Right kidney (tissue), 1 donor: Measurements from ENCODE around the gene TMEM178B.
"Not testable (repeated sequence)": the region's sequence is repeated elsewhere in the genome, so short reads cannot be mapped to it uniquely, and the experiment has no call there.

ENCODE experiments used
- DNase-seq: peaks from one replicate; pipeline ENCODE4 v3.0.0-alpha.2; 2016

The TMEM178B gene

GRCh38 chr7:141144921-141145629 lies 71.2 kb downstream of the TMEM178B start:
- DNase-seq: no peak

- DNase-seq: no peak
Observed at GRCh38 chr7:141145630-141145982, 71.7 kb downstream of the TMEM178B start.

DNA sequence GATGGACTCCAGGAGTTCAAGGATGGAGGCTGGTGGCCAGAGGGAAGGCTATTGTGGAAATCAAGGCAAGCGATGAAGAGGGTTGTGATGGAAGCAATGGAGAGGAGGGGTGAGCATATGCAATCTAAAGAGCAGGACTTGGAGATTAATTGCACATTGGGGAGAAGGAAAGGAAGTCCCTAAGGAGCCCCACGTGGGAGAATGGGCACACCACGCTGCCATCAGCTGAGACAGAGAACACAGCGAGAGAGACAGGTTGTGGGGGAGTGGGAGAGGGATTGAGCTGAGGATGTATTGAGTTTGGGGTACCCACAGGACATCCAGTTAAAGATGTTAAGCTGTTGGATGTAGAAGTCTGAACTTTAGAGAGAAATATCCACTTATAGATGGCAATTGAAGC lies 73.6 kb downstream of the TMEM178B start:
- DNase-seq: no peak

- no peak for DNase-seq
Observed at GRCh38 chr7:141150465-141150864, 76.6 kb downstream of the TMEM178B start.

DNA sequence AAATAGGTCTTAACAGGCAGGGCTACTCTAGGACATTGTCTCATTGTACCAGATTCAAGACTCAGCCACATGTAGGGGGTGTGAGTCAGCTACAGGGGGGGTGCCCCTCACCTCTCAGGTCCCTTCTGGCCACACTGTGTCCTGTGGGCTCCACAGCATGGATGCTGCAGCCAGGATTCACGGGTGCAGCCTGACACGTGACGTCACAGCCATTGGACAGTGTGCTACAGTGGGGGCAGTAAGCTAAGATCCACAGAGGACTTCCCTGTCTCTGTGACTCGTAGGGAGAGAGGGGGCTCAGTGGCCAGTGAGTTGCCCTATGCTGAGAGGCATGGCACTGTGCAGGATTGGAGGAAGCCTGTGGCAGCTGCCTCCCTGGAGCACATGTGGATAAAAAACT lies 77.9 kb downstream of the TMEM178B start:
- no peak for DNase-seq

GRCh38 chr7:141153231-141153630 lies 79.4 kb downstream of the TMEM178B start:
- DNase-seq: no peak

DNA sequence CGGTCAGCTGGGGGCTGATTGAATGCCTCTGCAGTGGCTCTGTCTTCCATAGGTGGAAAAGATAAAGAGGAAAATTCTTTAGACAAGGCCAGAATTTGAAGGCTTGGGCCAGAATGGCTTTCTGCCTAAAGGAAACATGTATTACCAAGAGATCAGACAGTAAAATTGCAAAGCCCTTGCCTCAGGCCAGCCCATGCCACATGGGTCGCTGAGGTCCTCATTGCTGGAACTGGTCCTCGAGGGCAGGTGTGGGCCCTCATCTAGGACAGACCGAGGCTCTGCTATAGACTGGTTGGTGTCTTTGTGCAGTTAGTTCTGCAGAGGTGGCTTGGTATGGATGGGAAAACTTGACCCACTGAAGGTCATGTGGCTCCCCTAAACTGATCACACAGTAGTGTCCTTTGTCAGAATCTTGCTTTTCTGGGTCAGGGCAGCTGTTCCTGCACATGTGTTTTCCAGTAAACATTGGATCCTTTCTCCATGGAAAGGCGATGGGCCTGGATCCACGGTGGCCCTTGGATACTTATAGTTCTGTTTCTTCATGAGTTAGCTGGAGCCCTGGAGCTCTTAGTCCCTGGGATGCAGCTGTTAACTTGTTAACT lies 80.4 kb downstream of the TMEM178B start:
- DNase-seq: no peak

GRCh38 chr7:141156407-141156806 lies 82.5 kb downstream of the TMEM178B start:
- no peak for DNase-seq

GRCh38 chr7:141157138-141157765 lies 83.4 kb downstream of the TMEM178B start:
- no peak for DNase-seq

DNA sequence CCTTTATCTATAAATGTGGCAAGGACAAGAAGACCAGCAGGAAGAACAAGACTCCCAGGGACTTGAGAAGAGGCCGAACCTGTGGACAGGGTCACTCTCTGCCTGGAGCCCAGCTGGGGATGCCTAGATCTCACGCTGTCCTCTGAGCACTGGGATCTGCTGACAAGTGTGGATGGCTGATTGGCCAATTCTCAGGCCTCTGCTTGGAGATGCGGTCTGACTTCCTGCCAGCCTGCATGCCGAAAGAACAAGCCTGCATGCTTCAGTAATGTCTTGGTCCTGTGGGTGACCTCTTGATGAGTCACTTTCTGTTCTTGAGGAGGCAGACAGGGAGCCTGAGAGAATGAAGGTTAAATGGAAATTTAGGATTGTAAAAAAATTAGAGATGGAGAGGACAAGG lies 84.7 kb downstream of the TMEM178B start:
- DNase-seq: no peak

- no peak for DNase-seq
Observed at GRCh38 chr7:141160246-141160860, 86.5 kb downstream of the TMEM178B start.

DNA sequence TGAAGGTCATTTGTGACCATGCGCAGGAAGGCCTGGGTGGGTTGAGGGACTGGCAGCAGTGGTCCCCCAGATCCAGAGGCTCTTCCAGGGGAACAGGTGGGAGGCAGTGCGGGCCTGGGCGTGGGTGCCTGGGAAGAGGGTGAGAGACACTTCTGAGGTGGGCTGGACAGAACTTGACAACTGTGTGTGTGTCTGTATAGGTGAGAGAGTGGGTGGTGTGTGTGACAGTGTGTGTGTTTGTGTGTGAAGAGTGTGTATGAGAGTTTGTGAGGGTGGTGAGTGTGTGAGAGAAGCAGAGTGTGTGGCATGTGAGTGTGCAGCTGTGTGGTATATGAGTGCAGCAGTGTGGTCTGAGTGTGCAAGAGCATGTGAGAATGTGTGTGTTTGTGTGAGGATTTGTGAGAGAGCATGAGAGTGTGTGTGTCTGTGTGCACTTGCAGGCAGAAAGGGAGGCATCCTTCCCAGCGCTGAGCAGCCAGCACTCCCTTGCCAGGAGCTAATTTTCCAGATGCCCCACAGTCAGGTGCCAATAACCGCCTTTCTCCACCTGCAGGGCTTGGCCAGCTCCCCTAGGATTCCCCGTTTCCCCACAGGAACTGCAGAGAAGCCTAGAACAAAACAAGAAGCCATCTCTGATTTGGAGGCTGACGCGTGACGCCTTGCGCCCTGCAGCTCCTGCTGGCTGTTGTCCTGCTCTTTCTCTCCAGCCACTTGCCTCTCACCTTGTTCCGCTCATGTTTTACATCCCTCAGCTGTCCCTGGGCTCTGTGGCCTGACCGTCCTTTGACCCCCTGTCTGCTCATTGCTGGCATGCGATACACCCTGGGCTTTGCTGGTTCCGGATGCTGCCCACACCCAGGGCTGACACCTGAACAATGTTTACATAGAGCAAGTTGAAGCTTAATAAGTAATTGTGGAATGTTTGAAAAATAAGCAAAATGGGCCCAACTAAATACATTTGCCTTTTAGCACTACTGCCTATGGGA lies 88.0 kb downstream of the TMEM178B start:
- DNase-seq: peak; percentile 9

DNA sequence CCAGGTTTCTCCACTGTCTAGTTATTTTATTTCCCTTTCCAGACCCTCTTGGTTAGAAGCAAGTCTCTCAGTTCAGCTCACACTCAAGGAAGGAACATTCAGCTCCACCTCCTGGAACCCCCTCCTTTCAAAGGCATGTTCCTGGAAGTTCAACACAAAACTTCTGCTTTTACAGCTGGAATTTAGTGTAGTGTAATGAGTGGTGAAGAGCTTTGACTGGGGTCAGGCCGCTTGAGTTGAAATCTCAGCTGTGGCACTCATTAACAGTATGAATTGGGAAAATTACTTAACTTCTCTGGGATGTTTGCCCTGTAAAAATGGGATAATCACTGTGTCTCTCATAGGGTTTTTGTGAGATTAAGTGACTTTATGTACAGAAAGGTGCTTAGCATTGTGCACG lies 91.7 kb downstream of the TMEM178B start:
- DNase-seq: no peak

DNA sequence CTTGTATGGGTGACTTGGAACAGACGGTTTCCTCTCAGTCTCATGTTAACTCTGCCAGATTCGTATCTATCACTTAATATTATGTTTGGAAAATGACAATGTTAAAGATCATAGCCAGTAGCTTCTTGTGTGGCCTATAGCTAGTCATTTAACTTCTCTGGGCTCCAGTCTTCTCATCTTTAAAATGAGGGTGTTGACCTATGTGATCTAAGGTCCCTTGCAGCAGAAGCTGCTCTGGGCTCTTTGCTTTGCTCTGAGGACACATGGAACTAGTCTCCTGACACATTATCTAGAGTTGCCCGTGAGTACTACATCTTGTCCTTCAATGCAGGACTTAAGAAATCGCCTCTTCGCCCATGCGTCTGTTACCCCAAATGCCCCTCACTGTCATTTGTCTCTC lies 93.1 kb downstream of the TMEM178B start:
- DNase-seq: no peak

DNA sequence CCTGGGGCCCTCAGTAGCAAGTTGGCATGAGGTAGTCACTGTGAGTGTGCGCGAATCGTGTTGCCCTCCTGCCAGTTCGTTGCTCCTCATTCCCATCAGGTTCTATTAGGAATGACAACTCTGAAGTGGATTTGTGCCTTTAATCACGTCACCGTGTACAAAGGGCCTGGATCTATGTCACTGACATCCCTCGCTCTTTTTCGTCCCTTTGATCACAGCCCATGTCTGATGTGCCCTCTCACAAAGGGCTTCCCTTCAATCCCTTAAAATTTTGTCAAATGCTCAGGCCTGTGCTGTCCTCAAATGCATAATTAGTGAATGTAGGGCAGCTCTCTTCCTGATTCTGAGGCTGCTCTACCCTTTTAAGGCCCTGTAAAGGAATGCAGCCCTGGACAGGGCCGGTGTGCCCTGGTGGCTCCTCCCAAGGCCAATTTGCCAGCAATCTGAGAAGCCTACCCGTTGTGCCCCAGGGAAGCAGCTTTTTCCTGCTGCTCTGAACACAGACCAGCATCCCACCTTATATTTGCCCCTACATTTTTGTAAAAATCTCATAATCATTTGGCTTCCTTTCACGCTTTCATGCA lies 93.6 kb downstream of the TMEM178B start:
- DNase-seq: no peak

GRCh38 chr7:141169157-141169556 lies 95.3 kb downstream of the TMEM178B start:
- DNase-seq: not testable (repeated sequence)

GRCh38 chr7:141175728-141176127 lies 101.9 kb downstream of the TMEM178B start:
- not testable (repeated sequence) for DNase-seq

DNA sequence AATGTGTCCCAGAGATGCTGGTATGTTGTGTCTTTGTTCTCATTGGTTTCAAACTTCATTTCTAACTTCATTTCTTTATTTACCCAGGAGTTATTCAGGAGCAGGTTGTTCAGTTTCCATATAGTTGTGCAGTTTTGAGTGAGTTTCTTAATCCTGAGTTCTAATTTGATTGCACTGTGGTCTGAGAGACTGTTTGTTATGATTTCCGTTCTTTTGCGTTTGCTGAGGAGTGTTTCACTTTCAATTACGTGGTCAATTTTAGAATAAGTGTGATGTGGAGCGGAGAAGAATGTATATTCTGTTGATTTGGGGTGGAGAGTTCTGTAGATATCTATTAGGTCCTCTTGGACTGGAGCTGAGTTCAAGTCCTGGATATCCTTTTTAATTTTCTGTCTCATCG lies 103.3 kb downstream of the TMEM178B start:
- not testable (repeated sequence) for DNase-seq

DNA sequence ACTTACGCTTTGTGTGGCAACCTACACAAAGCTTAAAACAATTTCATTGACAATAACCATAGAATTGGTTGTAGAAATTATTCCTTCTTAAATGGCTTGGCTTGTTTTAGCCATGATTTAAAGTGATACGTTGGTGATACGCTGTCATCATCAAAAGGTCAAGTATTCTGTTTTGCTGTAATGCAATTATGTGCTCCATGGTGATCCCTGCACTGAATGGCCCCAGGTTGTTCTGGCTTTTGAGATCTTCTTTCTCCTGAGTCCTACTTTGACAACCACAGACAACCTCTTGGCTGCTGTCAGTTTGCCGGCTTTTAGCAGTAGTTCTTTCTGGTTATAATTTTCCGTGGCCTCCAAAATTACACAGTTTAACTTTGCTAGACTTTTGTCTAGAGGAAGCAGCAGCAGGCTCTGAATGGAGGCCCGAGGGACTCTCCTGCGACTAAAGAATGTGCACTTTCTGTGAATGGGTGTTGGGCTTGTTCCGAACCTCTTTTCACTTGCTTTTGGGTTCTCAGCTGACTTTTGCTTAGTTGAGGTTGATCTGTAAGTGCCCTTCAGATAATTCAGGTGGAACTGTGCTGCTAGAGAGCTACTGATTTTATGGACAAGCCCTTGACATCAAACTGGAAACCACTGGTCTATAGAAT lies 104.7 kb downstream of the TMEM178B start:
- DNase-seq: no peak

GRCh38 chr7:141181812-141182211 lies 107.9 kb downstream of the TMEM178B start:
- no peak for DNase-seq

- DNase-seq: no peak
Observed at GRCh38 chr7:141184532-141185190, 110.8 kb downstream of the TMEM178B start.
